ENCODE measurements around the gene RAPSN. TPM values are rescaled to one million over a fixed set of nuclear protein-coding genes. Genes with fewer than 3 reads are reported as not detected.
A peak's percentile ranks its signal among the peaks of the same experiment; 100 is the strongest.

The RAPSN gene
- total RNA-seq, 1 donor from 2014 or later, result 0.39 TPM

GRCh38 chr11:47425611-47426010 is 23.3 kb downstream of the RAPSN start:
- no peak for DNase-seq (ENCODE audit: extremely low spot score, unreplicated experiment)
- Mint-ChIP-seq H3K27me3 (no peaks in the 10 kb centered on the region), H3K9me3 (no peaks in the 10 kb centered on the region), H3K36me3 (peaks cover 17% of the 10 kb centered on the region), H3K27ac (peak overlapping the region; percentile 100), H3K4me1 (ENCODE audit: unreplicated experiment) (peaks cover 13% of the 10 kb centered on the region), H3K4me3 (peak overlapping the region; percentile 100)
- TF ChIP-seq CTCF (conservative IDR thresholded peaks at IDR 0.05), result no peak

GRCh38 chr11:47418454-47419259 is 30.3 kb downstream of the RAPSN start:
- no peak for DNase-seq (ENCODE audit: extremely low spot score, unreplicated experiment)
- Mint-ChIP-seq H3K4me3 (no peak overlapping the region), H3K27me3 (no peaks in the 10 kb centered on the region), H3K4me1 (ENCODE audit: unreplicated experiment) (no peaks in the 10 kb centered on the region), H3K9me3 (no peaks in the 10 kb centered on the region), H3K27ac (no peak overlapping the region), H3K36me3 (peaks cover 16% of the 10 kb centered on the region)
- no peak for TF ChIP-seq CTCF (conservative IDR thresholded peaks at IDR 0.05)

GRCh38 chr11:47417712-47418111 is 31.2 kb downstream of the RAPSN start:
- no peak for TF ChIP-seq CTCF (conservative IDR thresholded peaks at IDR 0.05)
- no peak for DNase-seq (ENCODE audit: extremely low spot score, unreplicated experiment)
- Mint-ChIP-seq H3K9me3 (no peaks in the 10 kb centered on the region), H3K27me3 (no peaks in the 10 kb centered on the region), H3K27ac (no peak overlapping the region), H3K4me3 (no peak overlapping the region), H3K36me3 (peaks cover 16% of the 10 kb centered on the region), H3K4me1 (ENCODE audit: unreplicated experiment) (no peaks in the 10 kb centered on the region)

GRCh38 chr11:47415949-47416472 is 32.9 kb downstream of the RAPSN start:
- peaks cover 16% of the 10 kb centered on the region for H3K36me3 Mint-ChIP-seq
- H3K4me1 Mint-ChIP-seq (ENCODE audit: unreplicated experiment), result no peaks in the 10 kb centered on the region
- no peaks in the 10 kb centered on the region for H3K9me3 Mint-ChIP-seq
- no peak overlapping the region for H3K4me3 Mint-ChIP-seq
- H3K27ac Mint-ChIP-seq, result no peak overlapping the region
- no peak for TF ChIP-seq CTCF (conservative IDR thresholded peaks at IDR 0.05)
- DNase-seq (ENCODE audit: extremely low spot score, unreplicated experiment), result no peak
- no peaks in the 10 kb centered on the region for H3K27me3 Mint-ChIP-seq

- H3K9me3 Mint-ChIP-seq, result no peaks in the 10 kb centered on the region
- H3K36me3 Mint-ChIP-seq, result peaks cover 16% of the 10 kb centered on the region
- no peak for TF ChIP-seq CTCF (conservative IDR thresholded peaks at IDR 0.05)
- H3K4me3 Mint-ChIP-seq, result no peak overlapping the region
- no peak overlapping the region for H3K27ac Mint-ChIP-seq
- no peak for DNase-seq (ENCODE audit: extremely low spot score, unreplicated experiment)
- H3K4me1 Mint-ChIP-seq (ENCODE audit: unreplicated experiment), result no peaks in the 10 kb centered on the region
- H3K27me3 Mint-ChIP-seq, result no peaks in the 10 kb centered on the region
Measured at GRCh38 chr11:47415091-47415854, 33.7 kb downstream of the RAPSN start.
